Right lobe of liver (tissue), 4 donors: ENCODE measurements around the gene DOCK1.

Experiments
- POLR2A ChIP-seq: fragments of 450-650 bp; IDR thresholded peaks from one replicate; pipeline ENCODE4 v1.6.1; 2017; ENCODE audit warnings: antibody characterized with exemption, mild to moderate bottlenecking
- TF ChIP-seq, protein P1 (sequence below), 4 donors: fragments of 200-600 bp in 3 of 4; fragments of 450-650 bp in 1 of 4; IDR thresholded peaks; one replicate each; pipeline versions ENCODE4 v1.5.1 to v1.8.0; 2016 to 2022; ENCODE audit warnings: antibody characterized with exemption in 4 of 4, mild to moderate bottlenecking in 2 of 4
- donor health status: DM: no; HTN: no; CAD: no.
- donor health status: DM: no; HTN: no; CAD: no.
- donor health status: DM: no; HTN: yes; CAD: no.

DNA sequence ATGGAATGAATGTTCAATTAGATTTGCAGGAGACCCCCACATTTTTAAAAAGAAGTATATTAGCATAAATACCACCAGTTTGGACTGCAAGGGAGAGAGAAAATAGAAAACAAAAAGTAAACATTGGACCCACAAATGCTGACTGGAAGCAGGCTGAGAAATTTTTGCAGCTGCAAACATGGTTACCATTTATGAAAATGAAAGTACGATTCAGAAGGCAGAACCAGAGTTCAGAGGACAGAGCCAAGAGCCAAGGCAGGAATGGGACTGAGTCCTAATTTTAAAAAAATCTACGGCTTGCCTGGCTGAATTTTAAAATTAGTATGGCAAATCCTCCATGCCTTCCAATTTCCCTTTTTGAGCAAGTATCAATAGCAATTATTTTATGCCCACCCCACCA, 569.3 kb downstream of the DOCK1 start:
- TF ChIP-seq, protein P1, sequence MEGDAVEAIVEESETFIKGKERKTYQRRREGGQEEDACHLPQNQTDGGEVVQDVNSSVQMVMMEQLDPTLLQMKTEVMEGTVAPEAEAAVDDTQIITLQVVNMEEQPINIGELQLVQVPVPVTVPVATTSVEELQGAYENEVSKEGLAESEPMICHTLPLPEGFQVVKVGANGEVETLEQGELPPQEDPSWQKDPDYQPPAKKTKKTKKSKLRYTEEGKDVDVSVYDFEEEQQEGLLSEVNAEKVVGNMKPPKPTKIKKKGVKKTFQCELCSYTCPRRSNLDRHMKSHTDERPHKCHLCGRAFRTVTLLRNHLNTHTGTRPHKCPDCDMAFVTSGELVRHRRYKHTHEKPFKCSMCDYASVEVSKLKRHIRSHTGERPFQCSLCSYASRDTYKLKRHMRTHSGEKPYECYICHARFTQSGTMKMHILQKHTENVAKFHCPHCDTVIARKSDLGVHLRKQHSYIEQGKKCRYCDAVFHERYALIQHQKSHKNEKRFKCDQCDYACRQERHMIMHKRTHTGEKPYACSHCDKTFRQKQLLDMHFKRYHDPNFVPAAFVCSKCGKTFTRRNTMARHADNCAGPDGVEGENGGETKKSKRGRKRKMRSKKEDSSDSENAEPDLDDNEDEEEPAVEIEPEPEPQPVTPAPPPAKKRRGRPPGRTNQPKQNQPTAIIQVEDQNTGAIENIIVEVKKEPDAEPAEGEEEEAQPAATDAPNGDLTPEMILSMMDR (IDR thresholded peaks at IDR 0.05), result no peak
- no peak for TF ChIP-seq POLR2A
